Activated gamma-delta T cell treated with Interleukin-2 at 50 U/mL for 16 hours (primary cell): Measurements from ENCODE around the gene FAM72D.
"Not testable (repeated sequence)": the region's sequence is repeated elsewhere in the genome, so short reads cannot be mapped to it uniquely, and the experiment has no call there.

Experiments
- DNase-seq: peaks from one replicate; pipeline ENCODE4 v3.0.0-alpha.2; 2020

FAM72D gene

GRCh38 chr1:145093517-145094149 is 2.1 kb upstream of the FAM72D start:
- not testable (repeated sequence) for DNase-seq

- not testable (repeated sequence) for DNase-seq
Measured at GRCh38 chr1:145094655-145095211, 1.0 kb upstream of the FAM72D start.

- not testable (repeated sequence) for DNase-seq
Measured at GRCh38 chr1:145101725-145102124, 6.0 kb downstream of the FAM72D start.

- DNase-seq, result not testable (repeated sequence)
Measured at GRCh38 chr1:145103294-145103693, 7.5 kb downstream of the FAM72D start.

- DNase-seq, result not testable (repeated sequence)
Measured at GRCh38 chr1:145111674-145112073, 15.9 kb downstream of the FAM72D start.

GRCh38 chr1:145112703-145113102 is 16.9 kb downstream of the FAM72D start:
- not testable (repeated sequence) for DNase-seq

GRCh38 chr1:145114560-145115057 is 18.8 kb downstream of the FAM72D start:
- DNase-seq, result not testable (repeated sequence)

- DNase-seq, result not testable (repeated sequence)
Measured at GRCh38 chr1:145115587-145116493, 20.1 kb downstream of the FAM72D start.

- not testable (repeated sequence) for DNase-seq
Measured at GRCh38 chr1:145119842-145120241, 24.1 kb downstream of the FAM72D start.

- not testable (repeated sequence) for DNase-seq
Measured at GRCh38 chr1:145122344-145123061, 26.7 kb downstream of the FAM72D start.

GRCh38 chr1:145123062-145123395 is 27.3 kb downstream of the FAM72D start:
- not testable (repeated sequence) for DNase-seq

- DNase-seq, result not testable (repeated sequence)
Measured at GRCh38 chr1:145123992-145124641, 28.3 kb downstream of the FAM72D start.

- not testable (repeated sequence) for DNase-seq
Measured at GRCh38 chr1:145125112-145125511, 29.3 kb downstream of the FAM72D start.

GRCh38 chr1:145127144-145127543 is 31.4 kb downstream of the FAM72D start:
- not testable (repeated sequence) for DNase-seq

GRCh38 chr1:145128697-145129469 is 33.1 kb downstream of the FAM72D start:
- not testable (repeated sequence) for DNase-seq

GRCh38 chr1:145134476-145134875 is 38.7 kb downstream of the FAM72D start:
- not testable (repeated sequence) for DNase-seq

GRCh38 chr1:145140549-145140948 is 44.8 kb downstream of the FAM72D start:
- DNase-seq, result not testable (repeated sequence)

- DNase-seq, result not testable (repeated sequence)
Measured at GRCh38 chr1:145144264-145144913, 48.6 kb downstream of the FAM72D start.

- not testable (repeated sequence) for DNase-seq
Measured at GRCh38 chr1:145146308-145146707, 50.5 kb downstream of the FAM72D start.

- DNase-seq, result not testable (repeated sequence)
Measured at GRCh38 chr1:145147172-145147571, 51.4 kb downstream of the FAM72D start.

- not testable (repeated sequence) for DNase-seq
Measured at GRCh38 chr1:145155421-145155820, 59.6 kb downstream of the FAM72D start.
